ENCODE results near the gene VSTM2L. TPM values are rescaled to one million over a fixed set of nuclear protein-coding genes. Genes with fewer than 3 reads are reported as not detected.

Gene VSTM2L
- total and polyA plus RNA-seq, 7 donors = 0.05 to 2.8 (median 0.84) TPM

DNA sequence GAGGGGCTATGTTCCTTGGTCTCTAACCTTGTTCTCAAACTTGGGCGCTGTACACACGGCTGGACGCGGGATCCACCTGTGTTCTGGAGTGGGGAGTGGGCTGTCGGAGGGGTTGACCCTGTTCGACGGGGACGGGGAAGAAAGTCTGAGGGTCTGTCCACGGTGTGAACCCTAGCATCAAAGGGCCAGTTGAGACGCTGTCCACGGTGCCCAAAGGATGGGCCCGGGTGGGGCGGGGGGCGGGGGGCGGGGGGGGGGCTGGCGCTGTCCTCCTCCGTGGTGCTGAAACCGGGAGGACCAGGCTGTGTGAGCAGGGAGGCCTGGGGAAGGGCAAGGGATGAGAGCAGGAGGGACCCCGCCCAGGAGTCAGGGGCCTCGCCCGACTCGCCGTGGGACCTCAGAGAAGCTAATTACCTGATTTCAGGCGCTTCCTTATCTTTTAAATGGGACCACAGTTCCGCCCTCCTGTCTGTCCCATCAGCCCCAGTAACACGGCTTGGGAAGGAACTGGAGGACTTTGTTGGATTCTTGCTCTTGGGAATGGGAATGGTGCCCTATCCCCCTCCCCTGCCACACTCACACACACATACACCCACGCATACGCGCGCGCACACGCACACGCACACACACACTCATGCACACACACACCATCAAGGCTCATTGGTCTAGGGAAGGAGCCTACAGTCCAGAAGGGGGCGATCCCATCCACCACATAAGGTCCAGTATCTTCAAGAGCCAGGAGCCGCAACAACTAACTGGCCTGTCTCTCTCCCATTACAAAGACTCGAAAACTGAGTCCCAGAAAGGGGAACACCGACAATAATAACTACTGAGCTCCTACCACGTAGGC, 1.0 kb upstream of the VSTM2L start:
- Histone ChIP-seq H3K4me1 (peaks cover 6% of the 10 kb centered on the region), H3K27me3 (ENCODE audit: insufficient read depth in 3 of 3, low read length in 2 of 3) (peaks cover 0 to 57% (median 31%) of the 10 kb centered on the region in 3 donors), H3K36me3 (ENCODE audit: insufficient read depth in 1 of 2, low read depth in 1 of 2) (no peaks in the 10 kb centered on the region), H3K4me3 (peak overlapping the region; percentile 62), H3K27ac (no peak overlapping the region), H3K9me3 (no peaks in the 10 kb centered on the region)
- TF ChIP-seq, protein P1, sequence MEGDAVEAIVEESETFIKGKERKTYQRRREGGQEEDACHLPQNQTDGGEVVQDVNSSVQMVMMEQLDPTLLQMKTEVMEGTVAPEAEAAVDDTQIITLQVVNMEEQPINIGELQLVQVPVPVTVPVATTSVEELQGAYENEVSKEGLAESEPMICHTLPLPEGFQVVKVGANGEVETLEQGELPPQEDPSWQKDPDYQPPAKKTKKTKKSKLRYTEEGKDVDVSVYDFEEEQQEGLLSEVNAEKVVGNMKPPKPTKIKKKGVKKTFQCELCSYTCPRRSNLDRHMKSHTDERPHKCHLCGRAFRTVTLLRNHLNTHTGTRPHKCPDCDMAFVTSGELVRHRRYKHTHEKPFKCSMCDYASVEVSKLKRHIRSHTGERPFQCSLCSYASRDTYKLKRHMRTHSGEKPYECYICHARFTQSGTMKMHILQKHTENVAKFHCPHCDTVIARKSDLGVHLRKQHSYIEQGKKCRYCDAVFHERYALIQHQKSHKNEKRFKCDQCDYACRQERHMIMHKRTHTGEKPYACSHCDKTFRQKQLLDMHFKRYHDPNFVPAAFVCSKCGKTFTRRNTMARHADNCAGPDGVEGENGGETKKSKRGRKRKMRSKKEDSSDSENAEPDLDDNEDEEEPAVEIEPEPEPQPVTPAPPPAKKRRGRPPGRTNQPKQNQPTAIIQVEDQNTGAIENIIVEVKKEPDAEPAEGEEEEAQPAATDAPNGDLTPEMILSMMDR (IDR thresholded peaks at IDR 0.05) = peak; percentile 34
- intact Hi-C loops (cut with DNase I) = loop anchor here (1.0 to 10.0 kb wide), 4 partner anchors 90 to 337 kb away; no protein-coding TSS in a partner anchor
- DNase-seq = no peak
- ATAC-seq = peak; percentile 42 to 77 (median 64)
- WGBS, 3 donors = 11 to 14% (median 11%) methylated on average over 32 to 38 of the region's 38 CpGs

DNA sequence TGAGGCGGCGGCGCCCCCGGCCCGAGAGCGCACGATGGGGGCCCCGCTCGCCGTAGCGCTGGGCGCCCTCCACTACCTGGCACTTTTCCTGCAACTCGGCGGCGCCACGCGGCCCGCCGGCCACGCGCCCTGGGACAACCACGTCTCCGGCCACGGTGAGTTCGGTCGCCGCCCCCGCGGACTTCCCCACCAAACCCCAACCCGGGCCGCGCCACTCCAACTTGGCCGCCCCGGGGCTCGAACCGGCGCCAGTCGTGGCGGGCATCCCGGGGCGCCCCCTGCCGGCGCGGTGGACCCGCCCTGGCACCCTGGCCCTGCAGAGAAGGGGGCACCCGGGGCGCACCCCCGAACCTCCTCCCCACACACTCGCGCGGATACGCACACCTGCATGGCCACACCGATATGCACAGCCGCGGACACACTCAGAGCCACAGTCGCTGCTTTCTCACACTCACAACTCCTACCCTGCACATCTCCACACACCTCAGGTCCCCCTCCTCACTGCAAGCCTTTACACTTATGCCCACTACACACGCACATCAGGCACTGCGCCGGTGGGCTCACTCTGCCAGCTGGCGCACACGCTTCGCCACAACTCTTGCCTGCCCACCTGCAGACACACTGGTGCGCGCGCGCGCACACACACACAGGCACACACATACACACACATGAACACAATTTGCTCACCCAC, 535 bp downstream of the VSTM2L start:
- H3K4me3 ChIP-seq = peak overlapping the region; percentile 62
- H3K36me3 ChIP-seq (ENCODE audit: insufficient read depth in 1 of 2, low read depth in 1 of 2) = no peaks in the 10 kb centered on the region
- TF ChIP-seq, protein P1 (IDR thresholded peaks at IDR 0.05) = peak; percentile 17
- no peaks in the 10 kb centered on the region for H3K9me3 ChIP-seq
- ATAC-seq (no peak), DNase-seq (no peak)
- 24 to 44% (median 34%) methylated on average over 36 to 67 of the region's 67 CpGs for WGBS, 3 donors
- H3K27me3 ChIP-seq (ENCODE audit: insufficient read depth in 3 of 3, low read length in 2 of 3) = peaks cover 0 to 57% (median 28%) of the 10 kb centered on the region in 3 donors
- H3K27ac ChIP-seq = no peak overlapping the region
- peaks cover 6% of the 10 kb centered on the region for H3K4me1 ChIP-seq
- intact Hi-C loops (cut with DNase I) = loop anchor here in 1 of 2 donors (5.0 to 10.0 kb wide), 3 partner anchors 89 to 339 kb away; no protein-coding TSS in a partner anchor

- TF ChIP-seq, protein P1 (IDR thresholded peaks at IDR 0.05) = no peak
- H3K27me3 ChIP-seq (ENCODE audit: insufficient read depth in 3 of 3, low read length in 2 of 3) = peaks cover 0 to 62% (median 28%) of the 10 kb centered on the region in 3 donors
- H3K27ac ChIP-seq = no peak overlapping the region
- H3K36me3 ChIP-seq (ENCODE audit: insufficient read depth in 1 of 2, low read depth in 1 of 2) = no peaks in the 10 kb centered on the region
- no peaks in the 10 kb centered on the region for H3K4me1 ChIP-seq
- 48 to 51% (median 48%) methylated on average over 12 of the region's 12 CpGs for WGBS, 3 donors
- ATAC-seq = no peak
- intact Hi-C loops (cut with DNase I) = loop anchor here in 1 of 2 donors (5.0 to 10.0 kb wide), 3 partner anchors 88 to 339 kb away; no protein-coding TSS in a partner anchor
- H3K4me3 ChIP-seq = no peak overlapping the region
- no peaks in the 10 kb centered on the region for H3K9me3 ChIP-seq
- DNase-seq = no peak
Observed at GRCh38 chr20:37904008-37904642, 1.2 kb downstream of the VSTM2L start.

DNA sequence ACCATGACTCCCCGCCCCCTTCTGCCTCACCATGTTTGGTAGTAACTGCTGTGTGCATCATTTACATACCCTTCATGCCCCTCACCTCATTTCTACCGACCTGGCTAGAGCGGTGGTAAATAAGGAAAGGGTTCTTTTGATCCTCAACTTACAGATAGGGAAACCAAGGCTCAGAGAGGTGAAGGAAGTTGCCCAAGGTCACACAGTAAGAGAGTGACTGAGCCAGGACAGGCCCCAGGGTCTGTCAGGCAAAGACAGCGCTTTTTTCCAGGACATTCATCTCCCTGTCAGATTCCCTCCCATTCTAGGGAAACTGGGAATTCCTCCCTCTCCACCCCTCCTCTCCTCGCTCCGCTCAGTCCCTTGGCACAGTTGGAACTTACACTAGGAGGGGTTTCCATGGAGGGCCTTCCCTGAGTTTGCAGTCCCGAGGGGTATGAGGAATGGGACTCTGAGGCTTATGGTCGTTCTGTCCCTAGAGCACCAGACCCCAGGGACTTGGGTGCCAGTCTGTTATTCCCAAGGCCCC, 2.0 kb downstream of the VSTM2L start:
- H3K36me3 ChIP-seq (ENCODE audit: insufficient read depth in 1 of 2, low read depth in 1 of 2) = no peaks in the 10 kb centered on the region
- H3K27me3 ChIP-seq (ENCODE audit: insufficient read depth in 3 of 3, low read length in 2 of 3) = peaks cover 0 to 68% (median 28%) of the 10 kb centered on the region in 3 donors
- TF ChIP-seq, protein P1 (IDR thresholded peaks at IDR 0.05) = no peak
- ATAC-seq (no peak), DNase-seq (no peak)
- H3K4me1 ChIP-seq = no peaks in the 10 kb centered on the region
- intact Hi-C loops (cut with DNase I) = loop anchor here in 1 of 2 donors (5.0 to 10.0 kb wide), 3 partner anchors 87 to 340 kb away; no protein-coding TSS in a partner anchor
- no peaks in the 10 kb centered on the region for H3K9me3 ChIP-seq
- 66 to 71% (median 70%) methylated on average over 8 of the region's 8 CpGs for WGBS, 3 donors
- H3K27ac ChIP-seq = no peak overlapping the region
- no peak overlapping the region for H3K4me3 ChIP-seq
